Suprapubic skin (tissue), 4 donors: ENCODE measurements around the gene DSTYK.

Experiments
- CTCF ChIP-seq, 2 donors: fragments of 200-600 bp in 1 of 2; fragments of 450-650 bp in 1 of 2; sonication (generic) in 1 of 2; IDR thresholded peaks; one replicate each; pipeline ENCODE4 v1.5.1; 2016 to 2019; ENCODE audit warnings: antibody characterized with exemption in 2 of 2, mild to moderate bottlenecking in 1 of 2, moderate library complexity in 1 of 2
- EP300 ChIP-seq: sonication (generic); formaldehyde crosslinking; IDR thresholded peaks from one replicate; pipeline ENCODE4 v1.6.1; 2017; ENCODE audit warnings: antibody characterized with exemption
- POLR2A ChIP-seq, 2 donors: fragments of 450-650 bp; IDR thresholded peaks; one replicate each; pipeline ENCODE4 v1.6.1; 2017; ENCODE audit warnings: antibody characterized with exemption in 2 of 2, mild to moderate bottlenecking in 2 of 2, moderate library complexity in 2 of 2
- POLR2AphosphoS5 ChIP-seq, 3 donors: sonication (generic); formaldehyde crosslinking; IDR thresholded peaks; one replicate each; pipeline ENCODE4 v1.6.1; 2017; ENCODE audit warnings: antibody characterized with exemption in 3 of 3

DNA sequence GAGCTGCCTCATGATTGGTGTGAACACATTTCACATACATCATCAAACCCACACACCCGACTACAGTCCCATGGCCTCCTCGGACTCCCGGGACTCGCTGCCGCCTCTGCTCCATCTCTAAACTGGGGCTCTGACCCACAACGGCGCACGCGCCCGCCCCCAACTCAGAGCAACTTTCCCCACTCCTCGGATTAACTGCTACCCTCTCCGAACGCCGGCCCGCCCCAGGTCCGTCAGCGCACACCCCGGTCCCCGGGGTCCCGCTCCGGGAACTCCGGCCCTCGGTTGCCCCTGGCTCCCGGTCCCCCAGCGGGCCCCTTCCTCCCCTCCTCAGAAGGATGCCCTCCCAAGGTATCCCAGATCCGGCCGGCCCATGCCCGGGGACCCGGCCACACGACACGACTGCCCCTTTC lies 740 bp downstream of the DSTYK start:
- no peak for TF ChIP-seq POLR2A (IDR thresholded peaks at IDR 0.05)
- TF ChIP-seq CTCF (IDR thresholded peaks at IDR 0.05) = no peak
- TF ChIP-seq EP300 = no peak
- TF ChIP-seq POLR2AphosphoS5 (IDR thresholded peaks at IDR 0.05) = no peak
